Stimulated activated CD4-positive, alpha-beta T cell treated with anti-CD3 and anti-CD28 coated beads, Interleukin-15, amount 100 ng/mL, for 1 hour (primary cell): ENCODE results near the gene SH2D1A.
A peak's percentile ranks its signal among the peaks of the same experiment; 100 is the strongest.
"Not testable (repeated sequence)": the region's sequence is repeated elsewhere in the genome, so short reads cannot be mapped to it uniquely, and the experiment has no call there.

Experiments
- DNase-seq, 2 donors: peaks; one replicate each; pipeline ENCODE4 v3.0.0-alpha.2; 2020; ENCODE audit warnings: low read depth in 1 of 2, low spot score in 1 of 2

Gene SH2D1A

DNA sequence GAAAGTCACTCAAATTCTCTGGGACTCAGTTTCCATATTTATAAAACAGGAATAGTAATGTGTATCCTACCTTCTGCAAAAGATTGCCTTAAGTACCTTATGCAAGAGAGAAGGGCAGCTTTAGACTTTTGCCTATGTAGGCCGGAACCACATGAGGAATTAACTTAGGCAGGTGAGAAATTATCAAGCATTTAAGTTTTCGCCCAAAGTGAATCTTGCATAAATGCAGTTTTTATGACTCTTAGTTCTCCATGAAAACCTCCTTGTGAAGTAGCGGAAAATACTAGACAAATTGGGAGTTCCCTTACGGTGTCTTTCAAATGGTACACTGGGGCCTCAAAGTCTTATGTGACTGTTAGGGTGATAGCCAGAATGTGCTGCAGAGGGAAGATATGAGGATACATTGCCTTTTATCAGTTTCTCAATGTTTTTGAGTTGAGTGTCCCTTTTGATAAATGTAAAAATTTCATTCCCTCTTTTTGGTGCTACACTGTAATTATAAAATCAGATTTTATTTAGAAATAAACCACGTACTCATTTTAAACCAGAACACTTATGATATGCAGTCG, 2.6 kb downstream of the SH2D1A start:
- DNase-seq, result no peak

DNA sequence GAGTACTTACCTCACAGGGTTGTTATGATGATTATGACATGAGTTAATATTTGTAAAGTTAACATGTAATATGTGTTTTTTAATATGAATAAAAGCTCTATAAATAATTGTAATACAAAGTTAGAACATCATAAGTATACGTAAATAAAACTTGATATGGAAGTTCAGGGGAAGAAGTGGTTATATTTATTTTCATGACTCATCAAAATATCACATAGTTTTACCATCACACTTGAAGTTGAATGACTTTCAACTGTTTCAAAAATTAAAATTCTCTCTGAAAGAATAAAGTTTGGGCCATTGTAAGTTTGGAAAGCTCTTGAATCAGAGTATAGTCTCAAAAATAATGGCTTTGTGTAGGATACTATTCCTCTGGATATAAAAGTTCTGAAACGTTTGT, 8.3 kb downstream of the SH2D1A start:
- no peak for DNase-seq

DNA sequence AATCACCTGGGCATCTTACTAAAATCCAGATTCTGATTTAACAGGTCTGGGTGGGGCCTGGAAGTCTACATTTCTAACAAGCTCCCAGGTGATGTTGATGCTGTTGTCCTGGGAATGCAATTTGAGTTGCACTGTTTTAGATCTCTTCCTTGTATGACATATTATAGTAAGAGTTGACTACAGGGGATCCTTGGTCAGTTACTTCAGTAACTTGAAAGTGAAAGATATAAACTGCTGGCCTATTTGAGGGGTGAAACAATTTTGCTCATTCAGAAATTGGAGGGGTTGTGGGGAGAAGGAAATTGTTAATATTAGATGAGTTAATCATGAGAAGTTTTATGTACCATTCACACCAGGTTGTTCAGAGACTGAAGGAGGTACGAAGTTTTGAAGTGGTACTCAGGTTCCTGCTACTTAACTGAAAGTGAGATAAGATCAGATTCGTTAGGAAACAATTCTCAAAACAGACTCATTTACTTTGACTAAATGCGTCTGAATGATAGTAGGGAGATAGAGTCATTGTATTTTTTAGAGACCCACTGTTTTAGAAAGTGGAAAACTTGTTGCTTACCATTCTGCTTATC, 12.5 kb downstream of the SH2D1A start:
- no peak for DNase-seq

DNA sequence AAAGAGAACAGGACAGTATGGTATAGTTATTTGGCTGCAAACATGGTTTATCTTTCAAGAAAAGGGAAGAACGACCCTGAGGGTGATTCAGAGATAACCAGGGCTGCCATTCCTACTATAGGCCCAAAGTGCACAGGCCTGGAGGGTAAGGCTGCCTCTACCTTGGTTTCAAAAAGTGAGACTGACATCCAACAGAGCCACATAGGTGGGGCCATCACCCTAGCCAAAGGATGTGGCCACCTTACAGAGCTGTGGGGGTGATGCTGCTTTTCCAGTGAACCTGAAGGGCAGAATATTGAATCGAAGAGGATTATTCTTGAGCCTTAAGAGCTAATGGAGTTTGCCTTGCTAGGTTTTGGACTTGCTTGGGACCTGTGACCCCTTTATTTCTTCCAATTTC, 15.7 kb downstream of the SH2D1A start:
- no peak for DNase-seq

DNA sequence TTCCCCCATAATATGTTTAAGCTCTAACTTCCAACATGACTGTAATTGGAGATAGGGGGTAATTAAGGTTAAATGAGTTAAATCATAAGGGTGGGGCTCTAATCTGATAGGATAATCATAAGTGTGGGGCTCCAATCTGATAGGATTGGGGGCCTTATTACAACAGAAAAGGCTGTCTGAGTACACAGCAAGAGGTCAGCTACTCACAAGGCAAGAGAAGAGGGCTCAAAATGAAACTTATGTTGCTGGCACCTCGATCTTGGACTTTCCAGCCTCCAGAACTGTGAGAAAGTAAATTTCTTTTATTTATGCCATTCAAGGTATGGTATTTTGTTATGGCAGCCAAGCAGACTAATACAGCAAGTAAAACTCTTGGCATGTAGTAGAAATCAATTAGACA, 16.4 kb downstream of the SH2D1A start:
- no peak for DNase-seq

DNA sequence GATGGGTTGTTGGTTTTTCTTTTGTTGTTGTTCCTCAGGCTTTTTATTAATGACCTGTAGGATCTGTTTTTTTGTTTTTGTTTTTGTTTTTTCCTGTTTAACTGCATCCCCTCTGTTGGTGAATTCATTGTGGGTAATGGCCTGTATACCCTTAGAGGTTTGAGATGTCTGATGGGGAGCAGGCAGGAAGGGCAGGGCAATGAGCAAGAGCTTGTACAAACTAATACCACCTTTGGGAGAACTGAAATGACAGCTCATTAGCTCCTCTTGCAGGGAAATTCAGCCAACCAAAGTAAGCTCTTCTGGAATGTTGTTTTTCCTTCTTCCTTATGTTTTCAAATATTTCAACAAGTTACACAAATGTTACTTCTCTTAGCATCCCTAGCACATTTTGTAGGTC, 23.4 kb downstream of the SH2D1A start:
- no peak for DNase-seq

DNA sequence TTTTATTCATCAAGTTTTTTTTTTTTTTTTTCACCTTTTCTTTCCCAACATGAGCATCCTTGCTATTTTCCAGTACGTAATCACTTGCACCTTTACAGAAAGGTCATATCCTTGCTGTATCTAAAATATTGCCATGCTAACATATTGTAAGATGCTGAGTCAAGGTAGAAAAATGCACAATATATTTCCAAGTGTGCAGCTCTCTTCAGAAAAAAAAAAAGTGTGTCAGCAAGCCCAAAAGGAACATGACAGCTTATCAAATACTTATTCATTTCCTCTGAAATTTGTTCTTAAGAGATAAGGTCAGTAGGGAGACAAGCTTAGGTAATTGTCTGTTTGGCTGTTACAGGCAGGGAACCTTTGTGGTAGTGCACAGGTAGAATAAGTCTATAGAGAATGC, 27.0 kb downstream of the SH2D1A start:
- no peak for DNase-seq

DNA sequence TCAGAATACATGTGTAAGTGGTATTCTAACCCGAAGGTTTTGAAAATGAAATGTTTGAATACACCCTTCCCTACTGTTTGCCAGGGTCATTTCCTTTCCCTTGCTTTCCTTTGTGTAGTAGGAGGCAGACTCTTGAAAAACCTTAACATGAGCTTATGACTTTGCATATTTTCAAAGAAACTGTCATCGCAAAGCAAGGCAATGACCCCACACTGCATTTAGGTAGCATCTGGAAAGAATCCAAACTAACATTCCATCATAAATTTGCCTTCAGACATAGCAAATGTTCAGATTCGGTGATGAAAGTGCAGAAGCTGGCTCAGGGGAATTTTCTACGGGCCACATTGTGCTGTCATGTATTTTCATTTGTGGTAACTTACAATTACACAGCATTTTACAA, 32.3 kb downstream of the SH2D1A start:
- DNase-seq, result no peak

DNA sequence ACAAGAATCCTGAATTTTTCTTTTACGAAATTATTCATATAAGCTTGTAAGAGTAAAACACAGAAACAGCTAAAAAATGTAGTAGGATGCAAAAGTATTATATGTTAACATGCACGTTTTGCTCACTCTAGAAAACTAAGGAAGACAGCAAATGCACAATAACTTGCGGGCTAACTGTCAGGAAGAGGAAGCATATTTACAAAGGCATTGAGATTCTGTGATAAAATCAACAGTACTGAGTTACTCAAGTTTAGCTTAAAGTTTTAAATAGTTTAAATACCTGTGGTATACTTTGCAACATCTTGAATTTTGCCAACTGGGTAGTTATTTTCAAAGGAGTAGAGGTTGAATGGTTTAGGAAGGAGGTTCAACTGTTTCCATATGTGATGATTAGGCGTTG, 37.0 kb downstream of the SH2D1A start:
- no peak for DNase-seq

DNA sequence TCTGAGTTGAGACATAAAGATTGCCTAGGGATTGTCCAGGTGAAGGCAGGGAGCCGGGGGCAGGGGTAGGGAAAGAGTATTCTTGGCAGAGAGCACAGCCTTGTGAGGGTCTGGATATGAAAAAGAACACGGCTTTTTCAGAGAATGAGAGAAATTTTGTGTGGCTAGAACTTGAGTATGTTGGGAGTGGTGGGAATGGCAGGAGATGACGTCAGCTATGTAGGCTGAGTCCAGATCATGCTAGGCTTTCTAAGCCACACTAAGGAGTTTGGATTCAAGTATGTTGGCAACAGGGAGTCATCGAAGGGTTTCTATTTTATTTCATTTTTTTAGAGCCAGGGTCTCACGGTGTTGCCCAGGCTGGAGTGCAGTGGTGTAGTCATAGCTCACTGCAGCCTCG, 40.0 kb downstream of the SH2D1A start:
- DNase-seq, result no peak

DNA sequence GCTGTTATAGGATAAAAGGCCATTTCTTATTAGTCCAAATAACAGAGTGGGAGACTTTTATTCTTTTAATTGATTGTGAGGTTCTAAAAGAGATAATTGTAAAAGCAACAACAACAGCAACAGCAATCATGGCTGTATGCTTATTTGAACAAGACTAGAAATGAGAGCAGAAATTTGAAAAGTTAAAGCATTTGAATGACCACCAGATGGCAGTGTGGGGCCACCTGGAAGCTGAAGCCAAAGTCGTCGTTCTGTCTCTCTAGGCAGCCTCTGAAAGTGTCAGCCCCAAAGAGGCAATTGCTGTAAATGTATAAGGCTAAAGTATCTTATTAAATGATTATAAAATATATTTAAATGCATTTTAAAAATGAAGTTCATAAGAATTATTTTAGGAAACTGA, 42.2 kb downstream of the SH2D1A start:
- DNase-seq, result peak in 1 of 2 donors; percentile 7

DNA sequence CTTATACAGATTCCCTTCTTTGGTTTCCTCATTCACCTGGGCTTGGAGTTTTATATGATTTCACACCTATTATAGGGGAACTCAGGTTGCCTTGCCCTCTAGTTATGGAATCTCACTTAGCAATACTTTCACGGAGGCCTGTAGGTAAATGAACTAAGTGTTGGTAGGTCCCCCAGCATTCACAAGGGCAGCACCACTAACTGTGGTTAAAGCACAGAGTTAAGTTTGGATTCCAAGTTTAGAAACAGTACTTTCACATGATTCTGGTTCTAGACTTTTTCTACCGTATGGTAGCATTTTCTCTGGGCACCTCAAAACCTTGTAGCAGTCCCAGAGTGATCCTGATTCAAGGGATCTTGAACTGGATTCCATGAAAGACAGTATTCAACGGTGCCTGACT, 46.4 kb downstream of the SH2D1A start:
- no peak for DNase-seq

DNA sequence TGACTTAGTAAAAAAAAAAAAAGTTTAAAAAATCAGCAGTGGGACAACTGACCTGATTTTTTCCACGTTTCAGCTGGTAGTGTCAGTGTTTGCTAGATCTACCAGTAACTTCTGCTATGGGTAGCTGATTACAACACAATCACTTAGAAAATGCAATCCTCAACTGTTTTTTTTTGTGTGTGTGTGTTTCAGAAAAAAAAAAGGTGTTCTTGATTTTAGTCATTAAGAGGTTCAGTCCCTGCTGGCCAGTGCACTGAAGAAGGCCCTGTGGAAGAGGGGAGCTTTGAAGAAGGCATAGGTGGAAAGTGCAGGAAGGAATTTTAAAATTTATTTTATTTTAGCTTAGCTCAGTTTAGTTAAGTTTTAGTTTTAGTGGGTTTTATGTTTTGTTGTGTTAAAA, 46.9 kb downstream of the SH2D1A start:
- no peak for DNase-seq

DNA sequence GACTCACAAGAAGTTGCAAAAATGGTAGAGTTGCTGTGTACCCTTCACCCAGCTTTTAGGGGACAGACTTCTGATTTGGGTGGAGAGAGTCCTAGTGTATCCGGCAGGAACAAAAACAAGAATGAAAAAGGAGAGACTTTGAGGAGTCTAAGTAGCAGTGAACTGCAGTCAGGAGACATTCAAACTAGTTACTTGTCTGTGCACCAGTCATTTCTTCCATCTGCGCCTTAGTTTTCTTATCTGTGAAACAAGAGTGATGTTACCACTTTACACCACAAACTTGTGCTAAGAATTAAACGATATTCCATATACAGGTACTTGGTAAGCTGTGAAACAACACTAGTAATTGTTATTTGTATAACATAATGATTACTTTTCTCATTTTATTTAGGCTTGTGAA, 47.3 kb downstream of the SH2D1A start:
- no peak for DNase-seq

DNA sequence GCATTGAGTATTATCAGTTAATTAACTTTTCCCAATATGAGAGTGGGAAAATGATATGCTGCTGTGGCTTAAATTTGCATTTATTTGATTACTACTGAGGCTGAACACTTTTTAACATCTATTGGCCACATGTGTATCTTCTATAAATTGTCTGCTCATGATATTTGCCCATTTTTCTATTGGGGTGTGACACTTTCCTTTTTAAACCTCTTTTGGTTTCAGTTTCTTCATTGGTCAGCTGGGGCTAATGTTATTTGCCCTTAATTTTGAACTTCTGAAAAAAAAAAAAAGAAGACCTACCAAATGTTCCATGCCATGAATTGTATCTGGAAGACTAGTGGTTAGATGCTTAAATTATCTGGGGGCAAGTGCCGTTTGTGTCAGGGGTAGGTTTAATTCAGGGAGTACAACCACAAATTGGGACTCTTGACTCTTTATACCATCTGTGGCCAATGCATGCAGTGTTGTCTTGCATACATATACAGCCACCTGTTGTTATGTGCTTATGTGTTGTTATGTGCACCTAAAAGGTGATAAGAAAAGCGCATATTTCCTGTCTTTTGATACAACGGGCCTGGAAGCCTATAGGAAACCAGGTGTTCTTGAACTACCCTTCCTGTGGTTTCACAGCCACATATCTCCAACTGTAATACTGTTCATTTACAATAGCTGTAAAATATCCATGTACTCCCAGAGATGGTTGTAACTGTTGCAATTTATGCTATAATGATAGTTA, 49.0 kb downstream of the SH2D1A start:
- DNase-seq, result no peak

DNA sequence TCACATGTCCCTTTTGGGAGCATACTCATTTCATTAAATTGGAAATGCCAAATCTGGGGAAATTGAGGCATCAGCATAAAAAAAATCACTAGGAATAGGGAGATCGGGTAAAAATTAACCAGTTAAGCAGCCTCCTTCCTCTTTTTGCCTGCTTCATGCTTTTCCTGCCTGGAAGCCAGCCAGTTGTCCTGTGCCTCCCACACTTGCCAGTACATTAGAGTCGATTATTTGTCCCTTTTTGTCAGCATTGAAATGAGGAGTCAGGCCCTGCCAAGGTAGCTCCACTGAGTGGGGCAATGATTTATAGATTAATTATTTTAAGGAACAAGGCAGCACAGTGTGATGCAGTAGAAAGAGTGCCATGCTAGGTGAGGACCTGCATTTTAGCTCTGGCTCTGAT, 55.3 kb downstream of the SH2D1A start:
- DNase-seq, result no peak

DNA sequence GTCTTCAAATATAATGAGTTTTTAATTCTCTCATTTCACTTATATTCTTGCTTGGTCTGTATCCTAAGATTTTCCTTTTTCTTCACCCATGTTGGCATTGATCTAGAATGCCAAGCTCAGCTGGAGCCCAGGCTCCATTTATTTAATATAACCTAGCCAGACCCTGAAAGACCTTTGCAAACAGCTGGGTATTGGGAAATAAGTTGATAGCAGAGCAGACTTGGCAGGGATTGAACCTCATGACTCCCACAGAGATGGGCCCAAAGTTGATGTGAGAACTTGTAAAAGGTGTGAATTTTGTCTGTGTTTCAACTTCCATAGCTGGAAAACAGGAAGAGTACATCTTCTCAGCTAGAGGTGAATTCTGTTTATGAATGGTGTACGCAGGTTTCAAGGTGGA, 59.5 kb downstream of the SH2D1A start:
- no peak for DNase-seq

DNA sequence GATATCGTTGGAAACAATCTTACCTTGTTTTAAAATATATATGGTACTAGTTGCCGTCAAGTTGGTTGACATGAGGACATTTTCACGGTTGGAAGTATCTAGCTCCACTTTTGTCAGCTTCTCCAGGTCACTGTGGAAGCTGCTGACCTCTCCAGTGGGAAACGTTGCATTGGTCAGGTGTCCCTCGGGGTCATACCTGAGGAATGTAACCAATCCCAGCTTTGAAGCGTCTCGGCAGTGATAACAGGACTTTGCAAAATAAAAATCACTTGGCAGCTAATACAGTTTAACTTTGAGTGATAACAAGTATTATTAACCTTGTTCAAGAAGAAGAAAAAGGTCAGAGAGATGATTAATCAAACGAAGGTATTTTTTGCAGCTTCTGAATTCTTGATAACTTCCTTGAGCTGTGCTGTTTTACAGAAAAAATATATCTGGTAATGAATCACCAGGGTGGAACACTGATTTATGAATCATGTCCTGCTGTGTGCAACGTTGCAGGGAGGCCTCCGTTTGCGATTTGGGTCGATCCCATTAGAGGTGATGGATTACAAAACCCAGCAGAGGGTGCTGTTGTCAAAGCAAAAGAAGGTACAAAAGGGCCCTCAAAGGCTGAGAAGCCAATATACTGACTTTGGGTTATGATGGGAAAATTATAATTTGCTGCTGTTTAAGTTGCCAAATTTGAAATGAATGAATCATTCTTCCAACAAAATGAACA, 60.1 kb downstream of the SH2D1A start:
- peak; percentile 6 to 12 for DNase-seq

DNA sequence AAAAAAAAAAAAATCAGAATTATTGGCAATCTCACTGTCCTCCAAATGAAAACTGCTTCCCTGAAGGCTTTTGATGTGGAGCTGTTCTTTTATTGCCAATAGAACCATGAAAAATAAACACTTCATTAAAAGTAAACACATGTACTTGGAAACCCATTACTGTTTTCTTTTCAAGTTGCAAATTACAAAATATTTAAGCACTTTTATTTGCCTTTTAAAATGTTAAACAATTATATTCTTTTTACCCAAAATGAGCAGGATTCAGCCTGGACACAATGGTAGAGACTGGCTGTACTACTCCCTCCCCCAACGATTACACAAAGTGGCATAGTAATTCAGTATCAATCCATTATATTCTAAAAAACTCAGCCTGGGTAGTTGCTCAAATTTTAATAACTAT, 60.9 kb downstream of the SH2D1A start:
- DNase-seq, result no peak

DNA sequence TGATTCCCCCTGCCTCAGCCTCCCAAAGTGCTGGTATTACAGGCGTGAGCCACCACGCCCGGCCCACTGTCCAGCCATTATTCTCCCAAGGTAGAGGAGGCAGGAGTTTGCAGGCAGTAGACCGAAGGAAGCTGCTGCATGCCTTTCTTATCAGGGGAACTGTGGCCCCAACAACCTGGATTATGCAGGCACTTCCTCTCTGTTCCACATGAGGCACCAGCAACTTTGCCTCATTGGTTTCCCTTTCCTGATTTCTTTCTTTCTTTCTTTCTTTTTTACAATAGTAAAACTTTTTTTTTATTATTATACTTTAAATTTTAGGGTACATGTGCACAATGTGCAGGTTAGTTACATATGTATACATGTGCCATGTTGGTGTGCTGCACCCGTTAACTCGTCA, 62.0 kb downstream of the SH2D1A start:
- DNase-seq, result not testable (repeated sequence)

DNA sequence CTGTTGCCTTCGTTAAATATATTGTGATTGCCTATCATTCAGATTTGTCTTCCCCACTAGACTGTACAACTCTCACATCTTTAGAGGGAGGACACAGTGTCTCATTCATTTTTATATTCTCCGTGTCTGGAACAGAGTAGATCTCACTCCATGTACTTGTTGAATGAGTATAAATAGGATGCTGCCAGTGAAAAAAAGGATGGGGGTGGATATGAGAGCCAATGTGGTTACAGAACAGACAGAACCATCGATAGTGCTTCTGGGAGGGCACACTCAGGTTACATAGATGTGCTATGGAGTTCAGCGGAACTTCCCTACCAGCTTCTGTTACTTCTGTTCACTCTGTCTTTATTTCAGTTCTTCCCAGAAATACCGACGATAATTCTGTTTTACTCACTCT, 66.9 kb downstream of the SH2D1A start:
- no peak for DNase-seq

DNA sequence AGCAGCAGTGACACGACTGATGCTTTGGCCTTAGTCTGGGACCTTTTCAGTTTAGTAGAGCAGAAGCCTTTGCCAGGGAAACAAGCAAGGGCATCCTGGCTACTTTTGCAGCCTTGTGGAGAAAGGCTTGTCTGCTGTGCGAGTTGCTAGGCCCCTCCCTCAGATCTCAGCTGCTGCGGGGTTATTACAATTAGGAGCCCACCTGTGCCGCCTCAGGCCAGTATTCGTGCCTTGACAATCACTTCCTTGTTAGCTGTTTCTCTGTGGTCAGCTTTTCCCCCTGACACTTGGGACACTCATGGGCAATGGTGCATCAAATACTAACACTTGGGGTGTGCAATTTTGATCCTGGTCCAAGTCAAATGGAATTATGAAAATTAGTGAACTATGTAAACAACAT, 67.9 kb downstream of the SH2D1A start:
- no peak for DNase-seq
